ENCODE data around the gene MAP6D1. TPM values are rescaled to one million over a fixed set of nuclear protein-coding genes. Genes with fewer than 3 reads are reported as not detected.

MAP6D1 gene
- total RNA-seq, 1 donor from 2014 or later = 1.1 TPM

Other genes starting within 250 kb of the MAP6D1 start
- 20.3 and 20.5 TPM in 2 replicates for gene KLHL24, start 190.0 kb downstream of the MAP6D1 start, total RNA-seq
- gene YEATS2, start 127.8 kb downstream of the MAP6D1 start, total RNA-seq = 44.5 and 45.0 TPM in 2 replicates
- gene PARL, start 59.3 kb upstream of the MAP6D1 start, total RNA-seq = 51.4 and 56.0 TPM in 2 replicates
- 20.9 and 22.4 TPM in 2 replicates for gene ABCC5, start 192.3 kb upstream of the MAP6D1 start, total RNA-seq
- not detected in 2 replicates for gene HTR3D, start 206.2 kb upstream of the MAP6D1 start, total RNA-seq
- gene HTR3C, start 227.5 kb upstream of the MAP6D1 start, total RNA-seq = not detected in 2 replicates